GM19468 (cell line): ENCODE results near the gene CCL22.
"Not testable (repeated sequence)": the region's sequence is repeated elsewhere in the genome, so short reads cannot be mapped to it uniquely, and the experiment has no call there.

Source experiments
- ATAC-seq: cut with Tn5 transposase; IDR thresholded peaks from one replicate; pipeline ENCODE4 v1.9.1; 2021; ENCODE audit warnings: mild to moderate bottlenecking, moderate library complexity, moderate number of reproducible peaks; ENCODE audit not compliant: unreplicated experiment; ENCODE audit errors: extremely low read depth

The CCL22 gene

GRCh38 chr16:57358527-57359095 is at the start of gene CCL22:
TSS of gene CCL22 (plus strand) at chr16:57358783. CDS start at chr16:57358817, 34 bp downstream.
- ATAC-seq: no peak

GRCh38 chr16:57310801-57311200 is 47.8 kb upstream of the CCL22 start:
- no peak for ATAC-seq

GRCh38 chr16:57313509-57313908 is 45.1 kb upstream of the CCL22 start:
- ATAC-seq: no peak

GRCh38 chr16:57314161-57314785 is 44.3 kb upstream of the CCL22 start:
- ATAC-seq: no peak

DNA sequence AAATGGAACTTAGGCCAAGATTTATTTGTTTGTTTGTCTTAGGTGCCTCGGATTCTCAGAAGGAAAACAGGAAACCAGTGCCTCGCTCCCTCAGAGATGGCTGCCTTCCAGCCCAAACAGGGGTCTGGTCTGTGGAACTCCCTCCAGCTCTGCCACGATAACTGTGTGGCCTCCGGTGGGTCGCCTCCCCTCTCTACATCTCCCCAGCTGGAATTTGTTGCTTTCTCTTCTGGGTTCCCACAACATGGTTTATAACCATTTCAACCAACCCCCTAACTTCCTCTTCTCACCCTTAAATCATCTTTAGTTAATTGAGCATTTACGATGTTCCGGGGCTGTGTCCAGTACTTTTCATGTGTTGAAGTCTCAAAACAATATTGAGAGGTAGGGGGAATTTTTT is 43.2 kb upstream of the CCL22 start:
- no peak for ATAC-seq

DNA sequence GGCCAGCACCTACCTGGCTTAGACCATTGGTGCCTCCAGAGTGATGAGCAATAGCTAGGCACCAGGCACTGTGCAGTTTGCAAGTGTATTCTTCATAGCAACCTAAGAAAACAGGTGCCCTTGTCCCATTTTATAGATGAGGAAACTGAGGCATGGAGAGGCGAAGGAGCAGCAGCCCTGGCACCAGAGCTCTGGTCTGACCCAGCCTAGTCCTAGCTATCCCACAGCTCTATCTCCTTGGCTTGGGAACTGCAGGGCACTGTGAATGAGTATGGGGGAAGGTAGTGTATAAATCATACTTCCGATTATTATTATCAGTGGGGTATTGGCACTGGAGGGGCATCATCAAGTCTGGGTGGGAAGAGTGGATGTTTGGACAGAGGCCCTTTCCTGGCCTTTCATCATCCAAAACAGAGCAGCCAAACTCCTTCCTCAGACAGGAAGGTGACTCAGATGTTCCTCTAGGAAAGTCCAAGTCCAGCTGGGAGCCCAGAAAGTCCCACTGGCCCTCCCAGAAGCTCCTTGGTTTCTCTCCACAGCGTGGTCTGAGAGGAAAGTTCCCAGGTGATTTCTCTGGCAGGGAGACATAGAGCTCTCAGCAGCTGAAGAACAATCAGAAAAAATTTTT is 42.1 kb upstream of the CCL22 start:
- ATAC-seq: no peak

- ATAC-seq: no peak
These were observed 40.2 kb upstream of the CCL22 start for GRCh38 chr16:57318240-57318970.

GRCh38 chr16:57319646-57320045 is 38.9 kb upstream of the CCL22 start:
- ATAC-seq: no peak

- no peak for ATAC-seq
These were observed 33.8 kb upstream of the CCL22 start for GRCh38 chr16:57324749-57325148.

DNA sequence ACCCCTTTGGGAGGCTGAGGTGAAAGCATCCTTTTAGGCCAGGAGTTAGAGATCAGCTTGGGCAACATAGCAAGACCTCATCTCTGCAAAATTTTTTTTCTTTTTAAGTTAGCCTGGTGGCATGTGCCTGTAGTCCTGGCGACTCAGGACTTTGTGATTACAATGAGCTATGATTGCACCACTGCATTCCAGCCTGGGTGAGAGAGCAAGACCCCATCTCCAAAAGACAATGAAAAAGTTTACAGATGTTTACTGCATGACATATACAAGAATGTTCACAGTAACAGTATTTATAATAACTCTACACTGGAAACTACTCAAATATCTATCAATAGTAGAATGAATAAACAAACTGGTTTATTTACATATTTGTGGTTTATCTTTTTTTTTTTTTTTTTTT is 33.1 kb upstream of the CCL22 start:
- no peak for ATAC-seq

- ATAC-seq: no peak
These were observed 28.8 kb upstream of the CCL22 start for GRCh38 chr16:57329718-57330327.

- no peak for ATAC-seq
These were observed 27.2 kb upstream of the CCL22 start for GRCh38 chr16:57331355-57331754.

- ATAC-seq: no peak
These were observed 25.2 kb upstream of the CCL22 start for GRCh38 chr16:57333402-57333801.

DNA sequence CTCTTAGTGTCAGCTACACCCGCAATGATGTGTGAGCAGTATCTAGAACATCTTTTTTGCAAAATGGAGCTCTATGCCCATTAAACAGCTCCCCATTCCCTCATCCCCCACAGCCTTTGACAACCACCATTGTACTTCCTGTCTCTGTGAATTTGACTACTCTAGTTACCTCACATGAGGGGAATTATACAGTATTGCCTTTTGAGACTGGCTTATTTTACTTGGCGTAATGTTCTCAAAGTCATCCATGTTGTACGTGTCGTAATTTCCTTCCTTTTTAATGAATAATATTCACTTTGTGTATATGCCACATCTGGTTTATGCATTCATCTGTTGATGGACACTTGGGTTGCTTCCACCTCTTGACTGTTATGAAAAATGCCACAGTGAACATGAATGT is 23.2 kb upstream of the CCL22 start:
- no peak for ATAC-seq

- ATAC-seq: no peak
These were observed 17.5 kb upstream of the CCL22 start for GRCh38 chr16:57341062-57341440.

DNA sequence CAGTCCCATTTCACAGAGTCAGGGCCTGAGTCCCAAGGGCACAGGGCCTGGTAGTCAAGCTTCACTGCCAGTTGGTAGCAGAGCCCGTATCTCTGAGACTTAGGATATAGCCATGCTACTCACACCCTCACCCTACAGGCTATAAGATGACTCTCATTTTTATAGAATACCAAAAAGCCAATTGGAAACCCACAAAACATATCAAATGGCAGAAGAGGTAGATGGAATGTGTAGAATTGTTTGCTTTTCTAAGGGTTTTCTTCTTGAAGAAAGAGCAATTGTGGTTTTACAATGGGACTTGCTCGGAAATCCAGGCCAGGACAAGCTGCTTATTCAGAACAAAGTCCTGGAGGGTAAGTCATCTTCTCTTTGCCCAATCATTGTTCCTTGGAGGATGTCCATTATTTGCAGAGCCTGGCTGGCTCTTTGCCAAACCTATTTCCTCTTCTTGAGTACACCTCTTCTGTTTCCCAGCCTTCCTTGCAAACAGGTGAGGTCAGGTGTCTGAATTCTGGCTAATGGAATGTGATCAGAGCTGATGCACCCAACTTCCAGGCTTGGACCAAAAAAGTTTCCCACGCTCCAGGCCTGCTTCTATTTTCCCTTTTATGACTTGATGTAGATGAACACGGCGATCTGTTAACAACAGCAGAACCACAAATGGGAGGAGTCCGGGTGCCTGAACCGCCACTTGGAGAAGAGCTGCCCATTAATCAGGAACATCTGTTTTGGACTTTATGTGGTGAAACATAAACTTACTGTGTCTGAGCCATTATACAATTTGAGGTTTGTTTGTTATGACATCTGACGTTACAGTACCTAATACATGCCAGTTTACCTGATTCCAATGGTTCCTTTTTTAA is 16.9 kb upstream of the CCL22 start:
- no peak for ATAC-seq

DNA sequence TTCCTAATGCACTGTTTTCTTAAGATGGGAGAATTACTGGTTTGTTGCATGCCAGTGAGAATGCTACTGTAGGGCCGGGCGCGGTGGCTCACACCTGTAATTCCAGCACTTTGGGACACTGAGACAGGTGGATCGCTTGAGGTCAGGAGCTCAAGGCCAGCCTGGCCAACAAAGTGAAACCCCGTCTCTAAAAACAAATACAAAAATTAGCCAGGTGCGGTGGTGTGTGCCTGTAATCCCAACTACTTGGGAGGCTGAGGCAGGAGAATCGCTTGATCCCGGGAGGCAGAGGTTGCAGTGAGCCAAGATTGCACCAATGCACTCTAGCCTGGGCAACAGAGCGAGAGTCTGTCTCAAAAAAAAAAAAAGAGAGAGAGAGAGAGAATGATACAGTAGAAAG is 16.0 kb upstream of the CCL22 start:
- not testable (repeated sequence) for ATAC-seq

DNA sequence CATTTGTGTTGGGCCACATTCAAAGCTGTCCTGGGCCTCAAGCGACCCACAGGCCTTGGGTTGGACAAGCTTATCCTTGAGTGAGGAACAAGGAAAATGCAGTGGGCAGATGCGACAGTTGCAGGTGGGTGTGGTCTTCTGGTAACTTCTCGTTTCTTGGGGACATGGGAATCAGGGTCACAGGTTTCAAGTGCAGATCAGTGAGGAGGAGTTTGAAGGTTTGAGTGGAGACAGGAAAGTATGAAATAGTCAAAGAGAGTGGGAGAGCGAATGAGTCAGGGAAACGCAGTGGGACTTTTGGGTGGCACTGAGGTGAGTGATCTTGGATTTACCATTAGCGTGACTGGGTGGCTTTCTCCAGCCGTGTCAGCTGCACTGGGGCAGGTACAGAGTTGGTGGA is 15.4 kb upstream of the CCL22 start:
- ATAC-seq: no peak

GRCh38 chr16:57344094-57344493 is 14.5 kb upstream of the CCL22 start:
- ATAC-seq: not testable (repeated sequence)

DNA sequence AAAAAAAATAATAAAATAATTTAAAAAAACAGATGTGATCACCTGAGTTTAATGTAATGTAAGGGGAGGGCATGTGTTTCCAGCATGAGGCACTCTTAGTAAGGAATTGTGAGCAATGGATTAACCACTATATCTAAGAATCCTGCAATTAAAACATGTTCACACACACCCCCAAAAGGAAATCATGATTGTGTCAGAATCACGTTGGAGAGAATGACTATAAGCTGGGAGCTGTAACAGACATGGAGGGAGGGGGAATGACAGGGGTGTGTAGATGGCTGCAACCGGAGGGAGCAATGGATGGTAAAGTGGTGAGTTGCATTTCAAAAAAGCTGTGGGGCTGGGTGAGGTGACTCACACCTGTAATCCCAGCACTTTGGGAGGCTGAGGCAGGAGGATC is 13.6 kb upstream of the CCL22 start:
- no peak for ATAC-seq
